Measurements from ENCODE around the gene PKHD1.

PKHD1 gene

GRCh38 chr6:51820555-51820954, 266.9 kb downstream of the PKHD1 start:
- TF ChIP-seq Cebpa-rat (IDR thresholded peaks at IDR 0.05), result no peak
- Histone ChIP-seq H3K27me3 (no peaks in the 10 kb centered on the region), H3K36me3 (no peaks in the 10 kb centered on the region)

DNA sequence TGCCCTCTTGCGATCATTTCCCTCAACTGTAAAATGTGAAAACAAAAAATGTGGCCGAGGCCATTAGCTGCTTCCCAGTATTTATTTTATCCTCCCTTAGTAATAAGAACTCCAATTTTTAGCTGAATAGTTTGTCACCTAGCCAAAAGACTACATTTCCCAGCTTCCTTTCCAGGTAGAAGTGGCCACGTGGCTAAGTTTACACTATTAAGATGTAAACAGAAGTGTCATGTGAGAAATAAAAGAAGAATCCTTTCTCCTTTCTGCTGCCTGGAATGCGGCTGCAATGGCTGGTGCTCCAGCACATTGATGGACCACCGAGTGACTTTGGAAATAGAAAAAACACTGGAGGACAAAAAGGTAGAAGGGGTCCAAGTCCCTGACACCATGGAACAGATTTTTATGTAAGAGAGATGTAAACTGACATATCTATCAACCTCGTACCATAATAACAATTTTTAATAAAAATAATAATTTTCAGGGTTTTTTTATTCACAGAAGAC, 268.8 kb downstream of the PKHD1 start:
- Histone ChIP-seq H3K27ac (no peak overlapping the region), H4K20me1 (no peaks in the 10 kb centered on the region), H3K4me1 (0 out of 2 replicates have a peak, but pooled peaks cover 9% of the 10 kb centered on the region), H3K4me2 (no peak overlapping the region), H3K9me3 (no peaks in the 10 kb centered on the region), H3K4me3 (no peak overlapping the region), H3K9ac (no peak overlapping the region), H3K36me3 (no peaks in the 10 kb centered on the region), H3K27me3 (no peaks in the 10 kb centered on the region)
- TF ChIP-seq Cebpa-rat (IDR thresholded peaks at IDR 0.05), result no peak

More at GRCh38 chr6:51820555-51820954, 266.9 kb downstream of the PKHD1 start:
- H3K4me3 ChIP-seq, result no peak overlapping the region
- no peak overlapping the region for H3K9ac ChIP-seq
- H3K27ac ChIP-seq, result no peak overlapping the region
- no peaks in the 10 kb centered on the region for H3K4me1 ChIP-seq
- no peaks in the 10 kb centered on the region for H3K9me3 ChIP-seq
- H3K4me2 ChIP-seq, result no peak overlapping the region
- H4K20me1 ChIP-seq, result no peaks in the 10 kb centered on the region

GRCh38 chr6:51817832-51818231, 269.6 kb downstream of the PKHD1 start:
- no peaks in the 10 kb centered on the region for H3K27me3 ChIP-seq
- TF ChIP-seq Cebpa-rat (IDR thresholded peaks at IDR 0.05), result no peak

GRCh38 chr6:51814418-51814817, 273.0 kb downstream of the PKHD1 start:
- Histone ChIP-seq H3K27ac (no peak overlapping the region), H3K9me3 (no peaks in the 10 kb centered on the region), H3K4me2 (no peak overlapping the region), H3K4me1 (0 out of 2 replicates have a peak, but pooled peaks cover 9% of the 10 kb centered on the region), H3K27me3 (no peaks in the 10 kb centered on the region), H4K20me1 (no peaks in the 10 kb centered on the region), H3K9ac (no peak overlapping the region), H3K4me3 (no peak overlapping the region), H3K36me3 (no peaks in the 10 kb centered on the region)
- TF ChIP-seq Cebpa-rat (IDR thresholded peaks at IDR 0.05), result no peak

More at GRCh38 chr6:51817832-51818231, 269.6 kb downstream of the PKHD1 start:
- H4K20me1 ChIP-seq, result no peaks in the 10 kb centered on the region
- H3K4me2 ChIP-seq, result no peak overlapping the region
- no peak overlapping the region for H3K4me3 ChIP-seq
- H3K9me3 ChIP-seq, result no peaks in the 10 kb centered on the region
- 0 out of 2 replicates have a peak, but pooled peaks cover 9% of the 10 kb centered on the region for H3K4me1 ChIP-seq
- no peak overlapping the region for H3K27ac ChIP-seq
- no peaks in the 10 kb centered on the region for H3K36me3 ChIP-seq
- H3K9ac ChIP-seq, result no peak overlapping the region

DNA sequence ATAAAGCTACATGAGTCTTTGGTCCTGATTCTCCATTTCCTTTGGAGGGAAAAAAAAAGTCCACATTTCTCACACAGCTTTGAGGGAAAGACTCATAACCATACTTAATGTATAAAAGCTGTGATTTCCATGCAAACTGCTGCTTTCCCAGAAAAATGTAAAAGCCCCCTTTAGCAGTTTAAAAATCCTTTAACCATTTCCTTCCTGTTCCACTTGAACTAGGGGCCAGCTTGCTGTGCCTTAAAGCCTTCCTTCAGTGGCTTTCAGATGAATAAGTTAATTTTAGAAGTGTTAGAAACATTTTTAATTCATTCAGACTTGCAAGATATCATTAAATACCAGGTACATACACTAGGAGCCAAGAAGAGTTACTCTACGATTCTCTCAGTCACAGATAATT, 273.5 kb downstream of the PKHD1 start:
- Histone ChIP-seq H3K4me3 (no peak overlapping the region), H3K36me3 (no peaks in the 10 kb centered on the region), H3K4me1 (0 out of 2 replicates have a peak, but pooled peaks cover 9% of the 10 kb centered on the region), H3K9ac (no peak overlapping the region), H4K20me1 (no peaks in the 10 kb centered on the region), H3K27me3 (no peaks in the 10 kb centered on the region), H3K4me2 (no peak overlapping the region), H3K9me3 (no peaks in the 10 kb centered on the region), H3K27ac (no peak overlapping the region)
- no peak for TF ChIP-seq Cebpa-rat (IDR thresholded peaks at IDR 0.05)

- Histone ChIP-seq H3K9me3 (no peaks in the 10 kb centered on the region), H3K4me2 (no peak overlapping the region), H3K27ac (no peak overlapping the region), H3K4me1 (0 out of 2 replicates have a peak, but pooled peaks cover 9% of the 10 kb centered on the region), H3K4me3 (no peak overlapping the region), H3K27me3 (no peaks in the 10 kb centered on the region), H3K9ac (no peak overlapping the region), H4K20me1 (no peaks in the 10 kb centered on the region), H3K36me3 (no peaks in the 10 kb centered on the region)
- TF ChIP-seq Cebpa-rat (IDR thresholded peaks at IDR 0.05), result no peak
Observed at GRCh38 chr6:51812231-51812630, 275.2 kb downstream of the PKHD1 start.

DNA sequence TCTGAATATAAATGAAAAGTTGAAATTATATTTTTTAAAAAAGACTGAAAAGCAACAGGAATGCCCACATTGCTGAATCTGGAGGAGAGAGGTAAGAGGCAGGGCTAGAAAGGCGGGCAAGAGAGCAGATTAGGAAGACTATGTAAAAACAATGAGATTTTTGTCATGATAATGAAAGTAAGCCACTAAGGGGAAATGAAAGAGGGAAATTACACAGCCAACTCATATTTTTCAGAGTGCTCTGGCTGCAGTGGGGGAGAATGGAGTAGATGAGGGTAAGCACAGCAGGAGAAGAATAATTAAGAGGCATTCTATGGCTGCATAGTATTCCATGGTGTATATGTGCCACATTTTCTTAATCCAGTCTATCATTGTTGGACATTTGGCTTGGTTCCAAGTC, 281.9 kb downstream of the PKHD1 start:
- no peak for TF ChIP-seq Cebpa-rat (IDR thresholded peaks at IDR 0.05)
- H3K4me1 ChIP-seq, result no peaks in the 10 kb centered on the region
- H3K27ac ChIP-seq, result no peak overlapping the region
- H3K4me3 ChIP-seq, result no peak overlapping the region
- H4K20me1 ChIP-seq, result no peaks in the 10 kb centered on the region
- H3K27me3 ChIP-seq, result no peaks in the 10 kb centered on the region
- no peaks in the 10 kb centered on the region for H3K9me3 ChIP-seq
- H3K4me2 ChIP-seq, result no peak overlapping the region
- no peak overlapping the region for H3K9ac ChIP-seq
- H3K36me3 ChIP-seq, result no peaks in the 10 kb centered on the region

- Histone ChIP-seq H3K4me3 (no peak overlapping the region), H3K27ac (no peak overlapping the region), H3K4me1 (no peaks in the 10 kb centered on the region), H3K36me3 (no peaks in the 10 kb centered on the region), H3K4me2 (no peak overlapping the region), H3K27me3 (no peaks in the 10 kb centered on the region), H3K9ac (no peak overlapping the region), H3K9me3 (peaks cover 20% of the 10 kb centered on the region), H4K20me1 (no peaks in the 10 kb centered on the region)
- TF ChIP-seq Cebpa-rat (IDR thresholded peaks at IDR 0.05), result no peak
Observed at GRCh38 chr6:51800603-51801002, 286.8 kb downstream of the PKHD1 start.

DNA sequence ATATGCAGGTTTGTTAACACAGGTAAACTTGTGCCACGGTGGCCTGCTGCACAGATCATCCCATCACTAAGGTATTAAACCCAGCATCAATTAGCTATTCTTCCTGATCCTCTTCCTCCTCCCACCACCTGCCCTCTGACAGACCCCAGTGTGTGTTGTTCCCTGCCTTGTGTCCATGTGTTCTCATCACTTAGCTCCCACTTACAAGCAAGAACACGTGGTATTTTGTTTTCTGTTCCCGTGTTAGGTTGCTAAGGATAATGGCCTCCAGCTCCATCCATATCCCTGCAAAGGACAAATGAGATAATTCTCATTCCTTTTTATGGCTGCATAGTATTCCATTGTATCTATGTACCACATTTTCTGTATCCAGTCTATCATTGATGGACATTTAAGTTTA, 294.0 kb downstream of the PKHD1 start:
- H3K4me3 ChIP-seq, result no peak overlapping the region

DNA sequence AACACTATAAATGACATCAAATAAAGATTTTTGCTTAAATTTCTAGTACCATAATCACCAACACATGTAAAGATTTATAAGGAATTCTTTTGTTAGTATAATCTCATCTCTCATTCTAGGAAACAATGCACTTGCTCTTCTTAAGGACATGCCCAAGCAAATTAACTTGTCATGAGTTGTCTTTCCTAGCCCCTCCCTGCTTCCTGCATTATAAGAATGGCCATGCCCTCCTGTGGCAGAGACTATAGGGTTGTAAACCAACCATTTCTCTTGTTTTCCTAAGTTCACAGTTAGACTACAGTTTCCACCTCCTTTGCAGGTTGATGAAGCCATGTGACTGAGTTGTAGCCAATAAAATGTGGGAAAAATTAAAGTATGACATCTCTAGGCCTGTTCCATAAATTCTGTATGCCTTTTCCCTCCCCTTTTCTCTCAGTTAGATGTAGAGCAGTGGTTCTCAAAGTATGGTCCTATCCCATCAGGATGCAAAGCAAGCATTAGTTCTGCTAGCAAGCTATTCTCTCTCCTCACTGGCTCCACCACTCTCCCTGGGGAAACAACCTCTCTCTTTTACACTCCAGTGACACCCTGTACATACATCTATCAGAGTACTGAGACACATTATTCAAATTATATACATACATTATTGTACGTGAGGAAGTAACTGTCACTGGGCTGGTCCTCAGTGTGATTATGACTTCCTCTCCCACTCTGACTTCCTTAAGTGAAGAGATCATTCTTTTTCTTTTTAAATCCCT, 295.0 kb downstream of the PKHD1 start:
- peaks cover 5% of the 10 kb centered on the region; the same call in 1 of the 2 replicates for H3K4me1 ChIP-seq
- no peak overlapping the region for H3K4me2 ChIP-seq
- peaks cover 13% of the 10 kb centered on the region for H3K9me3 ChIP-seq
- no peak overlapping the region for H3K27ac ChIP-seq
- H3K9ac ChIP-seq, result no peak overlapping the region
- no peaks in the 10 kb centered on the region for H4K20me1 ChIP-seq
- H3K36me3 ChIP-seq, result no peaks in the 10 kb centered on the region
- no peaks in the 10 kb centered on the region for H3K27me3 ChIP-seq
- no peak for TF ChIP-seq Cebpa-rat (IDR thresholded peaks at IDR 0.05)
- H3K4me3 ChIP-seq, result no peak overlapping the region

More for the DNA sequence above, 294.0 kb downstream of the PKHD1 start:
- Histone ChIP-seq H4K20me1 (no peaks in the 10 kb centered on the region), H3K4me2 (no peak overlapping the region), H3K27ac (no peak overlapping the region), H3K27me3 (no peaks in the 10 kb centered on the region), H3K4me1 (peaks cover 5% of the 10 kb centered on the region; the same call in 1 of the 2 replicates), H3K9ac (no peak overlapping the region), H3K9me3 (peaks cover 20% of the 10 kb centered on the region), H3K36me3 (no peaks in the 10 kb centered on the region)
- TF ChIP-seq Cebpa-rat (IDR thresholded peaks at IDR 0.05), result no peak
